ENCODE data around the gene ZNF593OS. TPM values are rescaled to one million over a fixed set of nuclear protein-coding genes. Genes with fewer than 3 reads are reported as not detected.

ZNF593OS gene
- total and polyA plus RNA-seq, 2 of the 8 experiments (the other 6 are each of a cell fraction or from before 2014, with no cell fraction given) = not detected

GRCh38 chr1:26126321-26127084 is 45.1 kb downstream of the ZNF593OS start (continued):
- TF ChIP-seq CHD7 (IDR thresholded peaks at IDR 0.05; ENCODE audit: insufficient replicate concordance, low read length) (no peak), BACH1 (IDR thresholded peaks at IDR 0.05; ENCODE audit: low read length) (no peak), NANOG (IDR thresholded peaks at IDR 0.05; ENCODE audit: insufficient read depth, low read depth, low read length, poor library complexity, severe bottlenecking) (no peak), TCF12 (IDR thresholded peaks at IDR 0.05; ENCODE audit: low read depth, low read length) (no peak), JUN (IDR thresholded peaks at IDR 0.05; ENCODE audit: low read depth, low read length) (no peak), ATF3 (IDR thresholded peaks at IDR 0.05; ENCODE audit: insufficient read depth, low read depth, low read length) (no peak), BRCA1 (IDR thresholded peaks at IDR 0.05; ENCODE audit: low read depth, low read length) (no peak), RAD21 (IDR thresholded peaks at IDR 0.05 in 1 of 2, conservative IDR thresholded peaks at IDR 0.05 in 1 of 2; ENCODE audit: low read depth in 2 of 2, low read length in 2 of 2) (no peak), SP2 (IDR thresholded peaks at IDR 0.05; ENCODE audit: low read length) (no peak)

Measured in H1 (cell line).